ENCODE measurements around the gene CAPN15.
"Not testable (repeated sequence)": the region's sequence is repeated elsewhere in the genome, so short reads cannot be mapped to it uniquely, and the experiment has no call there.

The CAPN15 gene

GRCh38 chr16:527015-527903 lies at the start of gene CAPN15:
Gene CAPN15, plus strand, starts transcription at chr16:527712. Its CDS starts 19,127 bp downstream, at chr16:546839.
- DNase-seq (ENCODE audit: low read depth) = peak; percentile 90

- DNase-seq (ENCODE audit: low read depth) = not testable (repeated sequence)
These were observed 49.2 kb upstream of the CAPN15 start for GRCh38 chr16:478287-478686.

- DNase-seq (ENCODE audit: low read depth) = no peak
These were observed 44.9 kb upstream of the CAPN15 start for GRCh38 chr16:482468-483185.

- DNase-seq (ENCODE audit: low read depth) = no peak
These were observed 44.0 kb upstream of the CAPN15 start for GRCh38 chr16:483341-484075.

- DNase-seq (ENCODE audit: low read depth) = no peak
These were observed 37.9 kb upstream of the CAPN15 start for GRCh38 chr16:489606-490005.

GRCh38 chr16:490768-491167 lies 36.7 kb upstream of the CAPN15 start:
- no peak for DNase-seq (ENCODE audit: low read depth)

GRCh38 chr16:491220-491919 lies 36.1 kb upstream of the CAPN15 start:
- no peak for DNase-seq (ENCODE audit: low read depth)

GRCh38 chr16:492211-492875 lies 35.2 kb upstream of the CAPN15 start:
- no peak for DNase-seq (ENCODE audit: low read depth)

- DNase-seq (ENCODE audit: low read depth) = not testable (repeated sequence)
These were observed 32.8 kb upstream of the CAPN15 start for GRCh38 chr16:494676-495075.

GRCh38 chr16:495127-495748 lies 32.3 kb upstream of the CAPN15 start:
- DNase-seq (ENCODE audit: low read depth) = peak; percentile 30

- no peak for DNase-seq (ENCODE audit: low read depth)
These were observed 31.2 kb upstream of the CAPN15 start for GRCh38 chr16:496097-496886.

- DNase-seq (ENCODE audit: low read depth) = no peak
These were observed 30.3 kb upstream of the CAPN15 start for GRCh38 chr16:497258-497657.

GRCh38 chr16:499924-500323 lies 27.6 kb upstream of the CAPN15 start:
- no peak for DNase-seq (ENCODE audit: low read depth)

GRCh38 chr16:500709-501108 lies 26.8 kb upstream of the CAPN15 start:
- DNase-seq (ENCODE audit: low read depth) = no peak

GRCh38 chr16:502179-502943 lies 25.2 kb upstream of the CAPN15 start:
- no peak for DNase-seq (ENCODE audit: low read depth)

GRCh38 chr16:503150-504071 lies 24.1 kb upstream of the CAPN15 start:
- no peak for DNase-seq (ENCODE audit: low read depth)

GRCh38 chr16:505479-506245 lies 21.9 kb upstream of the CAPN15 start:
- no peak for DNase-seq (ENCODE audit: low read depth)

GRCh38 chr16:506246-506546 lies 21.3 kb upstream of the CAPN15 start:
- DNase-seq (ENCODE audit: low read depth) = no peak
